HepG2 (cell line): Measurements from ENCODE around the gene HOXA7. TPM values are rescaled to one million over a fixed set of nuclear protein-coding genes. Genes with fewer than 3 reads are reported as not detected.

Experiments used
- ATAC-seq: fragments of 200-7000 bp; cut with Tn5 transposase; 3 replicates; pipeline ENCODE4 v1.9.1; 2020; ENCODE audit warnings: mild to moderate bottlenecking, moderate library complexity
- BruUV-seq: library from RNA; stranded (reverse); fragments of 400-500 nt; replicated peaks from 2 replicates; lab custom pipeline; 2021; lab: Mats Ljungman, UMichigan
- CTCF ChIA-PET: fragments of 300-600 bp; formaldehyde crosslinking; extraction: SDS; loops from one replicate; lab custom pipeline; 2021; ENCODE audit warnings: low total read pairs, inconsistent platforms, low intra/inter-chr PET ratio; lab: Yijun Ruan, JAX
- POLR2A ChIA-PET: fragments of 350-600 bp; sonication (Branson Sonifier 250); formaldehyde crosslinking; loops from one replicate; lab custom pipeline; 2020; ENCODE audit warnings: antibody characterized with exemption, inconsistent platforms; lab: Yijun Ruan, JAX
- DNase-seq: peaks from one replicate; pipeline ENCODE4 v3.0.0-alpha.2; 2015; ENCODE audit warnings: low spot score
- FAIRE-seq: peaks from 3 replicates; lab custom pipeline; 2011; peaks lifted over from hg19 to GRCh38; lab: Jason Lieb, UNC
- H2AFZ ChIP-seq: one replicate; pipeline ENCODE4 v1.6.1; 2011; ENCODE audit warnings: low read length, inconsistent platforms
- H3K27ac ChIP-seq: fragments of 300-600 bp; 3 replicates; pipeline ENCODE4 v1.8.0; 2011; ENCODE audit warnings: mixed run types, mild to moderate bottlenecking, mixed read lengths, low read length, inconsistent platforms; ENCODE audit not compliant: insufficient read depth; ENCODE audit errors: extremely low read length
- H3K27me3 ChIP-seq, 2 experiments: fragments of 200-600 bp in 1 of 2; 2 replicates in 1 of 2; 3 replicates in 1 of 2; pipeline versions ENCODE4 v1.6.0 to v1.8.0; 2011; ENCODE audit warnings: low read length in 2 of 2, mild to moderate bottlenecking in 2 of 2, moderate library complexity in 2 of 2, inconsistent platforms in 1 of 2; ENCODE audit not compliant: insufficient read depth in 2 of 2, control insufficient read depth in 1 of 2
- H3K36me3 ChIP-seq, 2 experiments: fragments of 200-600 bp in 1 of 2; replicated peaks in 1 of 2; 2 replicates in 1 of 2; 3 replicates in 1 of 2; pipeline versions ENCODE4 v1.5.1 to v1.8.0; 2011; ENCODE audit warnings: low read length in 2 of 2, inconsistent platforms in 1 of 2; ENCODE audit not compliant: insufficient read depth in 2 of 2, control insufficient read depth in 1 of 2
- H3K4me1 ChIP-seq: 2 replicates; pipeline ENCODE4 v1.5.1; 2012; ENCODE audit warnings: low read length, inconsistent platforms; ENCODE audit not compliant: insufficient read depth
- H3K4me2 ChIP-seq: 2 replicates; pipeline ENCODE4 v1.6.0; 2011; ENCODE audit warnings: low read depth, low read length, inconsistent platforms
- H3K4me3 ChIP-seq, 3 experiments: fragments of 200-600 bp in 1 of 3; sonication (generic), shearing (Covaris generic) in 1 of 3; replicated peaks in 1 of 3; 2 replicates each; pipeline ENCODE4 v1.5.1; 2011 to 2016; ENCODE audit warnings: low read length in 3 of 3, inconsistent platforms in 2 of 3, low read depth in 2 of 3, mild to moderate bottlenecking in 2 of 3, control low read depth in 1 of 3, mixed read lengths in 1 of 3; ENCODE audit not compliant: insufficient read depth in 1 of 3
- H3K79me2 ChIP-seq: one replicate; pipeline ENCODE4 v1.6.1; 2011; ENCODE audit warnings: low read length, inconsistent platforms; ENCODE audit not compliant: insufficient read depth
- H3K9ac ChIP-seq: 2 replicates; pipeline ENCODE4 v1.6.0; 2011; ENCODE audit warnings: mild to moderate bottlenecking, low read depth, low read length, inconsistent platforms; ENCODE audit not compliant: insufficient read depth
- H3K9me3 ChIP-seq: 2 replicates; pipeline ENCODE4 v1.5.1; 2012; ENCODE audit warnings: mild to moderate bottlenecking, low read length
- H4K20me1 ChIP-seq: 2 replicates; pipeline ENCODE4 v1.6.0; 2011; ENCODE audit warnings: inconsistent platforms, mild to moderate bottlenecking, low read length, moderate library complexity; ENCODE audit not compliant: insufficient read depth
- IRF1 ChIP-seq: sonication (generic); formaldehyde crosslinking; IDR thresholded peaks from 2 replicates; pipeline ENCODE4 v1.4.0; 2020; ENCODE audit warnings: low read depth, mild to moderate bottlenecking, missing genetic modification reagents
- KLF9 ChIP-seq: IDR thresholded peaks from 2 replicates; pipeline ENCODE4 v1.6.1; 2016; ENCODE audit warnings: low read depth
- SALL1 ChIP-seq: sonication (generic); formaldehyde crosslinking; IDR thresholded peaks from 2 replicates; pipeline ENCODE4 v1.8.0; 2022; ENCODE audit warnings: mild to moderate bottlenecking, missing genetic modification reagents
- SP2 ChIP-seq: sonication (generic); formaldehyde crosslinking; IDR thresholded peaks from 2 replicates; pipeline ENCODE4 v1.5.1; 2020; ENCODE audit warnings: mild to moderate bottlenecking, missing genetic modification reagents
- TGIF2 ChIP-seq: IDR thresholded peaks from 2 replicates; pipeline ENCODE4 v1.6.1; 2016; ENCODE audit warnings: control low read depth, missing compliant biosample characterization
- ZNF652 ChIP-seq: IDR thresholded peaks from 2 replicates; pipeline ENCODE4 v1.6.1; 2016; ENCODE audit warnings: low read depth, borderline replicate concordance
- ZNF761 ChIP-seq: sonication (generic); formaldehyde crosslinking; conservative IDR thresholded peaks from 2 replicates; pipeline ENCODE4 v1.4.0; 2020; ENCODE audit warnings: mild to moderate bottlenecking, missing genetic modification reagents
- WGBS: methylation state at CpG from one replicate; pipeline ENCODE4 v1.1.6; 2017; ENCODE audit warnings: low lambda C conversion rate; 5-methylcytosine and 5-hydroxymethylcytosine counted together
- in situ Hi-C: cut with HindIII; loops from 2 replicates; pipeline ENCODE4 v1.10.0; 2017; ENCODE audit warnings: low pct_unique_long_range_greater_than_20kb; ENCODE audit not compliant: extremely low pct_ligation_motif_present
- intact Hi-C: fragments of 100-400 bp; cut with micrococcal nuclease; formaldehyde crosslinking; loops from one replicate; pipeline ENCODE4 v1.10.0; 2022; ENCODE audit not compliant: unreplicated experiment
- polyA plus RNA-seq, 8 experiments: library from polyadenylated mRNA; depleted of rRNA in 3 of 8; stranded (reverse) in 7 of 8; unstranded in 1 of 8; fragments of >200 nt; fragmentation: Illumina TruSeq in 4 of 8; extraction: Trizol in 4 of 8; gene quantifications; 2 replicates each; pipeline versions ENCODE4 v1.2.1 to v1.2.3, GENCODE V29; 2011 to 2016; ENCODE audit warnings: low read depth in 4 of 8, missing spikeins in 1 of 8, mixed read lengths in 1 of 8; ENCODE audit not compliant: insufficient read depth in 1 of 8
- total RNA-seq, 5 experiments: library from RNA; depleted of rRNA; stranded (reverse); fragments of >200 nt; fragmentation: Illumina TruSeq; extraction: Trizol; gene quantifications; 2 replicates each; pipeline ENCODE4 v1.2.3, GENCODE V29; 2016; ENCODE audit warnings: low read depth in 1 of 5

The HOXA7 gene
- total and polyA plus RNA-seq, 2 of the 13 experiments (the other 11 are each of a cell fraction or from before 2014, with no cell fraction given) = 0.05 TPM; not detected in 1

GRCh38 chr7:27157702-27158431 is 1.4 kb upstream of the HOXA7 start:
- POLR2A ChIA-PET = no interaction called here
- FAIRE-seq (no peak), DNase-seq (no peak)
- intact Hi-C loops = no loop called here
- no peak for TF ChIP-seq KLF9 (CRISPR knock-in tag)
- TF ChIP-seq ZNF761 (CRISPR knock-in tag) = no peak
- no peak for TF ChIP-seq SALL1
- TF ChIP-seq TGIF2 = no peak
- no peak for TF ChIP-seq ZNF652 (CRISPR knock-in tag)
- no peak for TF ChIP-seq SP2 (CRISPR knock-in tag)
- no peak for TF ChIP-seq IRF1 (CRISPR knock-in tag)
- TF ChIP-seq, all 625 proteins: peak for 0
- CTCF ChIA-PET = no interaction called here
- no peak overlapping the region for H3K4me3 ChIP-seq
- no peaks in the 10 kb centered on the region for H4K20me1 ChIP-seq
- H3K9me3 ChIP-seq = no peaks in the 10 kb centered on the region
- no peaks in the 10 kb centered on the region for H3K79me2 ChIP-seq
- 80% methylated on average over 30 of the region's 30 CpGs for WGBS
- in situ Hi-C loops = loop anchor here (5.0 to 25.0 kb wide), 2 partner anchors 791 to 1071 kb away; no protein-coding TSS in a partner anchor
- peaks cover 6 to 46% of the 10 kb centered on the region in 2 experiments for H3K27me3 ChIP-seq
- no peak overlapping the region for H3K9ac ChIP-seq
- H3K4me2 ChIP-seq = no peak overlapping the region
- H3K36me3 ChIP-seq = no peaks in the 10 kb centered on the region
- no TSS peak for BruUV-seq
- H2AFZ ChIP-seq = no peak overlapping the region
- H3K4me1 ChIP-seq = peaks cover 19% of the 10 kb centered on the region
- H3K27ac ChIP-seq = no peak overlapping the region
- no peak for ATAC-seq
